Measurements from ENCODE around the gene CX3CL1. TPM values are rescaled to one million over a fixed set of nuclear protein-coding genes. Genes with fewer than 3 reads are reported as not detected.

CX3CL1 gene
- total RNA-seq = 0.09 and 0.12 TPM in 2 replicates

GRCh38 chr16:57372372-57373116 lies at the start of gene CX3CL1:
TSS of gene CX3CL1 (plus strand) at chr16:57372490. CDS start at chr16:57372569, 79 bp downstream.

GRCh38 chr16:57358527-57359095 lies 13.7 kb upstream of the CX3CL1 start, which contains the start of gene CCL22:
TSS of gene CCL22 (plus strand) at chr16:57358783. CDS start at chr16:57358817, 34 bp downstream.

GRCh38 chr16:57403965-57404817 lies 31.9 kb downstream of the CX3CL1 start, which contains the start of gene CCL17:
TSS of gene CCL17 (plus strand) at chr16:57404767. CDS start at chr16:57413933, 9,166 bp downstream.

Other genes with a start within 250 kb of the CX3CL1 start
- gene PSME3IP1, start 186.5 kb upstream of the CX3CL1 start, total RNA-seq = 41.0 and 41.3 TPM in 2 replicates
- gene RSPRY1, start 186.2 kb upstream of the CX3CL1 start, total RNA-seq = 25.2 and 32.3 TPM in 2 replicates
- gene ARL2BP, start 127.2 kb upstream of the CX3CL1 start, total RNA-seq = 57.0 and 84.8 TPM in 2 replicates
- gene PLLP, start 87.8 kb upstream of the CX3CL1 start, total RNA-seq = 0.17 and 2.1 TPM in 2 replicates
- not detected in 2 replicates for gene CCL22, start 13.7 kb upstream of the CX3CL1 start, total RNA-seq
- gene CCL17, start 32.3 kb downstream of the CX3CL1 start, total RNA-seq = not detected in 2 replicates
- 27.2 and 30.0 TPM in 2 replicates for gene CIAPIN1, start 74.9 kb downstream of the CX3CL1 start, total RNA-seq
- gene COQ9, start 75.0 kb downstream of the CX3CL1 start, total RNA-seq = 24.5 and 27.1 TPM in 2 replicates
- gene POLR2C, start 90.2 kb downstream of the CX3CL1 start, total RNA-seq = 77.9 and 87.5 TPM in 2 replicates
- 32.8 and 62.4 TPM in 2 replicates for gene DOK4, start 114.0 kb downstream of the CX3CL1 start, total RNA-seq
- 31.6 and 39.9 TPM in 2 replicates for gene CCDC102A, start 164.1 kb downstream of the CX3CL1 start, total RNA-seq
- gene ADGRG5, start 170.2 kb downstream of the CX3CL1 start, total RNA-seq = not detected in 2 replicates

All from pericardium fibroblast (primary cell).